Upper lobe of right lung (tissue), 1 donor: Measurements from ENCODE around the gene PLP2. TPM values are rescaled to one million over a fixed set of nuclear protein-coding genes. Genes with fewer than 3 reads are reported as not detected.

Experiments
- ATAC-seq: fragments of 200-7000 bp; cut with Tn5 transposase; one replicate; pipeline ENCODE4 v1.9.1; 2020; ENCODE audit warnings: mild to moderate bottlenecking, moderate library complexity
- DNase-seq: peaks from one replicate; pipeline ENCODE4 v3.0.0-alpha.2; 2020
- H3K27ac ChIP-seq: fragments of 200-600 bp; one replicate; pipeline ENCODE4 v1.8.0; 2022
- H3K27me3 ChIP-seq: fragments of 200-600 bp; one replicate; pipeline ENCODE4 v1.8.0; 2022; ENCODE audit warnings: mild to moderate bottlenecking
- H3K36me3 ChIP-seq: fragments of 200-600 bp; one replicate; pipeline ENCODE4 v1.8.0; 2022
- H3K4me1 ChIP-seq: fragments of 200-600 bp; one replicate; pipeline ENCODE4 v1.8.0; 2022
- H3K4me3 ChIP-seq: fragments of 200-600 bp; one replicate; pipeline ENCODE4 v1.8.0; 2022; ENCODE audit warnings: mild to moderate bottlenecking
- H3K9me3 ChIP-seq: fragments of 200-600 bp; one replicate; pipeline ENCODE4 v1.8.0; 2022
- CTCF ChIP-seq: fragments of 200-600 bp; IDR thresholded peaks from one replicate; pipeline ENCODE4 v1.8.0; 2022; ENCODE audit warnings: antibody characterized with exemption
- intact Hi-C: fragments of 100-400 bp; cut with DNase I; formaldehyde crosslinking; loops from one replicate; pipeline ENCODE4 v1.11.0; 2022
- total RNA-seq: library from RNA; stranded (reverse); fragmentation: NEBNext Ultra II Directional; extraction: Animal tissue kit (Norgen Biotek cat#: 25700); gene quantifications from one replicate; pipeline ENCODE4 v1.2.1, GENCODE V29; 2021
- donor health status: DM: no; HTN: yes; CAD: no; lungs with severe emphysema.

PLP2 gene
- total RNA-seq, 1 donor from 2014 or later = 90.9 TPM

DNA sequence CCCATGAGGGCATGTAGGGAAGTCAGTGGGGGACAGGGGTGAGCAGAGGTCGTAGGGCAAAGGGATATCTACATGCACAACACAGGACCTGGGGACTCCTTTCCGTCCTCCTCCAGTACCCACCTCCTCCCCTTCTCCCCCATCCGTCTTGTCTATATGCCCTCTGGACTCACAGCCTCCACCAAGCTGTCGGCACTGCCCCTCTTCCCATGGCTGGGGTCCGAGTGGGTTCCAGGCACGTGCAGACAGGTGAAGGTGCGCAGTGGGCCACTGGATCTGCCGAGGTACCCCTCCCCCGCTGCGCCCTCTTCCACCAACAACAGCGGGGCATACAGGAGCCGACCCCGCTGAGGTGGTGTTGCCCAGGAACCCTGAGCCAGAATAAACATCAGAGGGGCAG, 33.7 kb downstream of the PLP2 start:
- Histone ChIP-seq H3K27me3 (no peaks in the 10 kb centered on the region), H3K4me3 (no peak overlapping the region), H3K36me3 (no peaks in the 10 kb centered on the region), H3K4me1 (peaks cover 3% of the 10 kb centered on the region), H3K9me3 (no peaks in the 10 kb centered on the region), H3K27ac (no peak overlapping the region)
- no peak for DNase-seq
- intact Hi-C loops = no loop called here
- ATAC-seq = no peak
- TF ChIP-seq CTCF = no peak

DNA sequence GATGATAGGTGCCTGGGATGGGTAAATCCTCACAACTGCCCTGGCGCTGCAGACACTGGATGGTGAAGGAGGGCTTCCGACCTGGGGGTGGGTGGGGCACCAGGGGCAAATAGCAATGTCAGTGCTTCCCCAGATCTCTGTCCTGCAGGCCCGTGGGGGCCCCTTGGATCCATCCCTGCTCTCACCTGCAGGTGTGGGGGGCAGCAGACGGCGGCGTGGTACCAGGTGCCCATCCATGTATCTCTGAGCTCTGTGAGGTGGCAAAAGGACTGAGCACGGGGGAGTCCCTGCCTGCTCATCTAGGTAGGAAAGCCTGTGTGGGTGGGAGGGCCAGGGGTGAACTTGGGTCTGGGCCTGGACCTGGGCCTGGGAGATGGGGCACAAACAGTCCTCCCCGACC, 34.8 kb downstream of the PLP2 start:
- no peak overlapping the region for H3K4me3 ChIP-seq
- ATAC-seq (no peak), DNase-seq (no peak)
- H3K4me1 ChIP-seq = no peaks in the 10 kb centered on the region
- no peak overlapping the region for H3K27ac ChIP-seq
- no peaks in the 10 kb centered on the region for H3K36me3 ChIP-seq
- H3K27me3 ChIP-seq = no peaks in the 10 kb centered on the region
- intact Hi-C loops = no loop called here
- no peaks in the 10 kb centered on the region for H3K9me3 ChIP-seq
- no peak for TF ChIP-seq CTCF

GRCh38 chrX:49208399-49208798, 36.7 kb downstream of the PLP2 start:
- no peak overlapping the region for H3K27ac ChIP-seq
- intact Hi-C loops = no loop called here
- DNase-seq (no peak), ATAC-seq (no peak)
- H3K36me3 ChIP-seq = no peaks in the 10 kb centered on the region
- no peaks in the 10 kb centered on the region for H3K9me3 ChIP-seq
- H3K4me3 ChIP-seq = no peak overlapping the region
- no peaks in the 10 kb centered on the region for H3K27me3 ChIP-seq
- TF ChIP-seq CTCF = no peak
- H3K4me1 ChIP-seq = no peaks in the 10 kb centered on the region

DNA sequence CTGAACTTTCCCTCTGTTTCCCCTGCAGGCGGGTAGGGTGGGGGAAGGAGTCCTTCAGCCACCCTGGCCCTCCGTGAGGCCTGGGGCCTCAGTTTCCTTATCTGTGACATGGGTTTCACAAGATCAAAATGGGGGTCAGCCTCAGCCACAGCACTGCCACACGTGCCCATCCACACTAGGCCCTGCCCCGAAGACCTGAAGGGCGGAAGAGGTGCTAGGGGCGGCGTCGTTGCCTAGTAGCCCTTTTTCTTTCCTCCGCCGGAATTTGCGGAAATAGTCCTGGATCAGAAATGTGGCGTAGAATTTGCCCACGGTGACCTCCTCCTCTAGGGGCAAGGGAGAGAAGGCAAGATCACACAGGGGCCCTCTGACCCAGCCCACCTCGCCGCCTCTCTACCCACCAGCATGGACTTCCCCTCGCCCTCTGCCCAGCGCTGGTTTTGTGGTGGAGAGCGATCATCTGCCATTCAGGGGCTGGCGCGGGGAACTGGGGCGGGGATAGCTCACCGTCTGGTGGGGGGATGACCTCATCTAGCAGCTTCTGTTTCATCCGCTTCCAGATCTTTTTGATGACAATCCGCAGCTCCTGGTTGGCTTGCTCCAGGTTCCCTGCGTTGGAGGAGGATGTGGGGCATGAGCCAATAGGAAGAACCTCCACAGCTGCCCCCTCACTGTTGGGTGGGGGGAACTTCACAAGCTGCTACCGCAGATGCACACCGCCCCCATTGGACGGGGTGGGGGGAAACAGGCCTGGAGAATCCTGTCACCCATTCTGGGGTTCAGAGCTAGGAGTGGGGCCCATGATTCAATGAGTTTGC, 37.9 kb downstream of the PLP2 start:
- H3K27ac ChIP-seq = no peak overlapping the region
- H3K4me1 ChIP-seq = no peaks in the 10 kb centered on the region
- TF ChIP-seq CTCF = no peak
- ATAC-seq (no peak), DNase-seq (no peak)
- no peaks in the 10 kb centered on the region for H3K27me3 ChIP-seq
- no peaks in the 10 kb centered on the region for H3K9me3 ChIP-seq
- no peaks in the 10 kb centered on the region for H3K36me3 ChIP-seq
- H3K4me3 ChIP-seq = no peak overlapping the region
- intact Hi-C loops = no loop called here

- Histone ChIP-seq H3K4me1 (no peaks in the 10 kb centered on the region), H3K27me3 (no peaks in the 10 kb centered on the region), H3K27ac (no peak overlapping the region), H3K9me3 (no peaks in the 10 kb centered on the region), H3K36me3 (no peaks in the 10 kb centered on the region), H3K4me3 (no peak overlapping the region)
- intact Hi-C loops = no loop called here
- no peak for ATAC-seq
- TF ChIP-seq CTCF = no peak
- no peak for DNase-seq
Observed at GRCh38 chrX:49210406-49210805, 38.7 kb downstream of the PLP2 start.

DNA sequence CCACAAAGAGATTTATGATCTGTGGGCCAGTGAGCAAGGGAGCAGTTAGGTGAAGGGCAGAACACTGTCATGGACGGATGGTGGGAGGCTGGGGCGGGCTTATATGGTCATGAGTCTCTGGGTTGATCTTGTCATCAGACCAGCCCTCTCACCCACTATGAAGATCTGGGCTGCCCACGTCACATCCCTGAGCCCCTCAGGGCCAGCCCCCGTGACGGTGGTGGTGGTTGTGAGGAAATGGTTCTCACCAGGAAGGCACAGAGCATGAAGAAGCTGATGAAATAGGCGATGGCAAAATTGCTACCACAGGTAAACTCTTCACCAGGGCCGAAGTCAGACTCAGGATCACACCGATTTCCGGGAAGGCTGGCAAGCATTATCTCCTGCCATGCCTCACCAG, 39.4 kb downstream of the PLP2 start:
- H3K27me3 ChIP-seq = no peaks in the 10 kb centered on the region
- no peak for TF ChIP-seq CTCF
- ATAC-seq (no peak), DNase-seq (no peak)
- no peaks in the 10 kb centered on the region for H3K4me1 ChIP-seq
- no peaks in the 10 kb centered on the region for H3K9me3 ChIP-seq
- H3K36me3 ChIP-seq = no peaks in the 10 kb centered on the region
- intact Hi-C loops = no loop called here
- no peak overlapping the region for H3K27ac ChIP-seq
- H3K4me3 ChIP-seq = no peak overlapping the region
